GM13977 (cell line): ENCODE results near the gene RARG.
"Not testable (repeated sequence)": the region's sequence is repeated elsewhere in the genome, so short reads cannot be mapped to it uniquely, and the experiment has no call there.

Experiments
- DNase-seq: peaks from one replicate; pipeline ENCODE4 v3.0.0; 2012; ENCODE audit warnings: low spot score
- CTCF ChIP-seq: IDR thresholded peaks from 2 replicates; pipeline ENCODE4 v1.5.1; 2012; ENCODE audit warnings: mild to moderate bottlenecking, control low read depth; ENCODE audit not compliant: insufficient read depth; ENCODE audit errors: extremely low read depth, missing control alignments
- in situ Hi-C: fragments of 300-500 bp; cut with MboI; formaldehyde crosslinking; loops from one replicate; pipeline ENCODE4 v1.12.0; 2022; ENCODE audit warnings: low sequenced_read_pairs, low pct_unique_long_range_greater_than_20kb, mixed read lengths, inconsistent platforms; ENCODE audit not compliant: unreplicated experiment

The RARG gene

GRCh38 chr12:53179687-53180219 is 52.3 kb downstream of the RARG start:
- DNase-seq: no peak
- no peak for TF ChIP-seq CTCF
- in situ Hi-C loops: no loop called here

- DNase-seq: not testable (repeated sequence)
Observed at GRCh38 chr12:53178803-53179202, 53.2 kb downstream of the RARG start.

GRCh38 chr12:53177447-53177846 is 54.6 kb downstream of the RARG start:
- in situ Hi-C loops, DNase-seq: not testable (repeated sequence)

More at GRCh38 chr12:53178803-53179202, 53.2 kb downstream of the RARG start:
- in situ Hi-C loops: not testable (repeated sequence)

- in situ Hi-C loops: no loop called here
- TF ChIP-seq CTCF: no peak
- DNase-seq: no peak
Observed at GRCh38 chr12:53176750-53177149, 55.3 kb downstream of the RARG start.

- TF ChIP-seq CTCF: peak; percentile 2
- in situ Hi-C loops: no loop called here
- DNase-seq: no peak
Observed at GRCh38 chr12:53174881-53175491, 57.0 kb downstream of the RARG start.

GRCh38 chr12:53173085-53173715 is 58.8 kb downstream of the RARG start:
- TF ChIP-seq CTCF: no peak
- in situ Hi-C loops: no loop called here
- no peak for DNase-seq

- in situ Hi-C loops: no loop called here
- no peak for TF ChIP-seq CTCF
- DNase-seq: no peak
Observed at GRCh38 chr12:53172352-53172751, 59.7 kb downstream of the RARG start.
